GM23248 (cell line): Measurements from ENCODE around the gene OR10G8.

ENCODE experiments used
- EZH2 ChIP-seq: fragments of 200-600 bp; sonication (generic); IDR thresholded peaks from 2 replicates; pipeline ENCODE4 v1.6.1; 2018; ENCODE audit warnings: antibody characterized with exemption, mild to moderate bottlenecking; ENCODE audit not compliant: insufficient read depth, poor library complexity, severe bottlenecking
- EZH2phosphoT487 ChIP-seq: fragments of 200-600 bp; sonication (generic); IDR thresholded peaks from 2 replicates; pipeline ENCODE4 v1.6.1; 2018; ENCODE audit warnings: antibody characterized with exemption, moderate library complexity, mild to moderate bottlenecking, low read depth; ENCODE audit not compliant: insufficient read depth

GRCh38 chr11:124079631-124080326, 53.2 kb downstream of the OR10G8 start:
- TF ChIP-seq EZH2 (no peak), EZH2phosphoT487 (no peak)
